GM19455 (cell line): ENCODE results near the gene CYP21A2.
"Not testable (repeated sequence)": the region's sequence is repeated elsewhere in the genome, so short reads cannot be mapped to it uniquely, and the experiment has no call there.

ENCODE experiments used
- ATAC-seq: cut with Tn5 transposase; IDR thresholded peaks from one replicate; pipeline ENCODE4 v1.9.1; 2021; ENCODE audit not compliant: unreplicated experiment

CYP21A2 gene

GRCh38 chr6:32037598-32038524, at the start of gene CYP21A2:
Gene CYP21A2 (plus strand): TSS chr6:32038415. CDS start chr6:32038423, 8 bp downstream.
- ATAC-seq = not testable (repeated sequence)

- ATAC-seq = not testable (repeated sequence)
These were observed 48.9 kb upstream of the CYP21A2 start for GRCh38 chr6:31989363-31989762.

- not testable (repeated sequence) for ATAC-seq
These were observed 43.8 kb upstream of the CYP21A2 start for GRCh38 chr6:31994421-31994820.

DNA sequence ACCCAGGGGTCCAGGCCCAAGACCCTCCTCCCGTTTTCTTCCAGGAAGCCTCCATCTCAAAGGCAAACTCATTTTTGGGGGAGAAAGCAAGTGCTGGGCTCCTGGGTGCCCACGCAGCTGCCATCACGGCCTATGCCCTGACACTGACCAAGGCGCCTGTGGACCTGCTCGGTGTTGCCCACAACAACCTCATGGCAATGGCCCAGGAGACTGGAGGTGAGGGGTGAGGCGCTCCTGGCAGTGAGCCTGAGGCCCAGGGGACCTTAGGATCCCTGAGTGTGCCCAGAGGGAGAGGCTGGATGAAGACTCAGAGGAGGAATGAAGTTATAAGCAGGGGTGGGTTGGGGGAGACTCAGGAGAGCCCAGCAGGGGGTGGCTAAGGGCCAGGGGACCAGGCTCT, 41.8 kb upstream of the CYP21A2 start:
- ATAC-seq = not testable (repeated sequence)

GRCh38 chr6:32002546-32003268, 35.5 kb upstream of the CYP21A2 start:
- not testable (repeated sequence) for ATAC-seq

- not testable (repeated sequence) for ATAC-seq
These were observed 34.9 kb upstream of the CYP21A2 start for GRCh38 chr6:32003301-32003700.

DNA sequence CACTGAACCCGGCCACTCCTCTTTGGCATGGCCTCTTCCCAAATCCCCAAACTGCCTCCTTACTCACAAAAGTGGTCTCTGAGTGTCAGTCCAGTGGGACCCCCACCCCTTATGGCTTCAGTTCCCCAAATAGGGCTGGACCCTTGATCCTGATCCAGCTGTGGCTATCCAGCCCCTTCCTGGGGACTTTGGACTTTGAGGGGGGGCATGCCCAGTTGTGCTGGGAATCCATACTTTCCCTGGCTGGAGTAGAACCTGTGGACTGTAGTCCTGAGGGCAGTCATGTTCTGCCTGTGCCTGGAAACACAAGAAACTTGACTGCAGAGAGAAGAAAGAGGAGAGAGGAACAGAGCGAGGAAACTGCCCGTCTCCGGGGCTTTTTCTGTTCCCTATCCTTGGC, 33.8 kb upstream of the CYP21A2 start:
- ATAC-seq = not testable (repeated sequence)

- ATAC-seq = not testable (repeated sequence)
These were observed 33.2 kb upstream of the CYP21A2 start for GRCh38 chr6:32004864-32005537.

- ATAC-seq = not testable (repeated sequence)
These were observed 32.7 kb upstream of the CYP21A2 start for GRCh38 chr6:32005538-32005880.

- ATAC-seq = not testable (repeated sequence)
These were observed 32.2 kb upstream of the CYP21A2 start for GRCh38 chr6:32005991-32006529.

- not testable (repeated sequence) for ATAC-seq
These were observed 31.1 kb upstream of the CYP21A2 start for GRCh38 chr6:32007086-32007485.

- not testable (repeated sequence) for ATAC-seq
These were observed 30.2 kb upstream of the CYP21A2 start for GRCh38 chr6:32008037-32008436.

GRCh38 chr6:32008616-32009015, 29.6 kb upstream of the CYP21A2 start:
- not testable (repeated sequence) for ATAC-seq

GRCh38 chr6:32009537-32009936, 28.7 kb upstream of the CYP21A2 start:
- ATAC-seq = not testable (repeated sequence)

DNA sequence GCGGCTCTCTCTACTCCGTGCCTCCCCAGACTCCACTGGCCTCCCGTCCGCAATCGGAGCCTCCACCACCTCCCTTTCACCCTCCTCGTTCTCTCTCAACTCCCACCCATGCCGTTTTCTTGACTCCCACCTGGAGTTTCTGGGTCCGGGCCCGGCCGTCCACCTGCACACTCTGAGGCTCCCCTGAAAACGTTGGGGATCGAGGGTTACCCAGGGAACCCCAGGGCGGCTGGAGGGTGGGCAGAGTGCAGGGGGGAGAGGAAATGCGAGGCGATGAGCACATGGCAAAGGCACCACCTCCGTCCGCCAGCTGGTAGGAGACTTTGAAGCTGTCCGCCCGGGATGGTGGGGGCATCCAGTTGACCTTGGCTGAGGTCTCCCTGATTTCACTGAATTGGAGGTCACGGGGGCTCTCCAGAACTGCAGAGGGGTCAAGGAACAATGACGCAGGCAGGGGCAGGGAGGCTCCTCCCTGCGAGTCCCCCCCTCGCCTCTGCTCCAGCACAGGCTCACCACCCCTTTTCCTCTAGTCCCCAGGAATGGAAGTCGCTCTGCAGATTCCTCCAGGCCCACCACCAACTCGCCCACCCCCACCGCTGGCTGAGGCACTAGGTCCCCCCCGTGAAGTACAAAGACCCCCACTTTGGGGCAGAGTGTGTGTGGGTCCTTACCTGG, 27.2 kb upstream of the CYP21A2 start:
- ATAC-seq = not testable (repeated sequence)

DNA sequence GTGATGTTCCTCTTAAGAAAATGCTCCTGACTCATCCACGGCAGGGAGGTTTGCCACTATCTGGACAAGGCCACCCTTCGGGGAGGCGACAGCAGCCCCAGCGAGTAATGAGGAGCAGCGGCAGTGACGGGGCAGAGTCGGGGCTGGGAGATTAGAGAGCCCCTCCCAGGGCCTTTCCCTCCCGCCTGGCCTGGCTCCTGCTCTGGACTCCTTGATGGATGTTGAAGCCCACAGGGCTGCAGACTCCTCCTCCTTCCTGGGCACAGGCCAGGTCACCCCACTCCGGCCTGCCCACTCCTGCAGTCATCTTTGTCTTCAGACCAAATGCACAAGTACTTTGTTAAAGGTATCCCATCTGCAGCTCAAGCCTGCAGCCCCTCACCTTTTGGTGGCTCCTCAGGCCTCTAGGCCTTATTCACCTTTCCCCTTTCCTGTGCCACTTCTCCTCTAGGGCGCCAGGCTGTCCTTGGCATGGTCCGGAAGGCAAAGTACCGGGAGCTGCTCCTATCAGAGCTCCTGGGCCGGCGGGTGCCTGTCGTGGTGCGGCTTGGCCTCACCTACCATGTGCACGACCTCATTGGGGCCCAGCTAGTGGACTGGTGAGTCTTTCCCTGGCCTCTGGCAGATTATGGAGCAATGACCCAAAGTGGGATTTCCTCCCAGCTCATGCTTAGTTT, 25.1 kb upstream of the CYP21A2 start:
- not testable (repeated sequence) for ATAC-seq

GRCh38 chr6:32013738-32014137, 24.5 kb upstream of the CYP21A2 start:
- ATAC-seq = not testable (repeated sequence)

GRCh38 chr6:32014547-32014946, 23.7 kb upstream of the CYP21A2 start, which contains the start of gene C4B:
Gene C4B (plus strand): TSS chr6:32014795. CDS start chr6:32014846, 51 bp downstream.
- not testable (repeated sequence) for ATAC-seq

DNA sequence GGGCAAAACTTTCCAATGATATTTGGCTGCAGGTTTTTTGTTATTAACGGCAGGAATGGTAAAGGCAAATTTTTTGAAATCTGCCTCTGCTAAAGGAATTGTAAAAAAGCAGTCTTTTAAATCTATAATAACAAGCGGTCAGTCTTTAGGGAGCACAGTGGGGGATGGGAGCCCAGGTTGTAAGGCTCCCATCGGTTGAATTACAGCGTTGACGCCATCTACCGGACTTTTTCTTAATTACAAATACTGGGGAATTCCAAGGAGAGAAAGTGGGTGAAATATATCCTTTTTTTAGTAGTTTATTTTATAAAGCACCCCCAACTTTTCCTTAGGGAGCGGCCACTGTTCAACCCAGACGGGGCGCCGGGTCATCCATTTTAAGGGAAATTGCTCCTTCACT, 16.1 kb upstream of the CYP21A2 start:
- ATAC-seq = not testable (repeated sequence)

DNA sequence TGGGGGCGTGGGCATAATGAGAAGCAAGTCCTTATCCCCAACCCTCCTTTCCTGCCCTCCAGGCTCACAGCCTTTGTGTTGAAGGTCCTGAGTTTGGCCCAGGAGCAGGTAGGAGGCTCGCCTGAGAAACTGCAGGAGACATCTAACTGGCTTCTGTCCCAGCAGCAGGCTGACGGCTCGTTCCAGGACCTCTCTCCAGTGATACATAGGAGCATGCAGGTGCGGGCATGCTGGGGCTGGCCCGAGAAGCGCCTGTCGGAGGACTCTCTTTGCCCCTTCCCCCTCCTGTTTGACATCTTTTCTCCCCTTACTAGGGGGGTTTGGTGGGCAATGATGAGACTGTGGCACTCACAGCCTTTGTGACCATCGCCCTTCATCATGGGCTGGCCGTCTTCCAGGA, 9.6 kb upstream of the CYP21A2 start:
- not testable (repeated sequence) for ATAC-seq
